DOHH2 (cell line): ENCODE data around the gene TBC1D10B.

Experiments used
- H3F3A ChIP-seq: fragments of 200-600 bp; sonication (generic), shearing (Covaris generic); 2 replicates; pipeline ENCODE4 v1.6.0; 2016; ENCODE audit warnings: antibody characterized with exemption, mild to moderate bottlenecking; ENCODE audit not compliant: control insufficient read depth, insufficient read depth
- H3K27ac ChIP-seq: fragments of 200-600 bp; sonication (generic); 2 replicates; pipeline ENCODE4 v1.5.1; 2014; ENCODE audit warnings: low read depth, mild to moderate bottlenecking, low read length, moderate library complexity
- H3K27me3 ChIP-seq: fragments of 200-600 bp; sonication (generic); 2 replicates; pipeline ENCODE4 v1.6.1; 2014; ENCODE audit warnings: mild to moderate bottlenecking, low read length, mixed read lengths; ENCODE audit not compliant: control insufficient read depth
- H3K36me3 ChIP-seq: fragments of 200-600 bp; sonication (generic); 2 replicates; pipeline ENCODE4 v1.6.1; 2014; ENCODE audit warnings: mild to moderate bottlenecking, low read length, moderate library complexity, mixed read lengths; ENCODE audit not compliant: control insufficient read depth
- H3K4me1 ChIP-seq: fragments of 200-600 bp; sonication (generic); 2 replicates; pipeline ENCODE4 v1.6.1; 2014; ENCODE audit warnings: mild to moderate bottlenecking, low read length, mixed read lengths; ENCODE audit not compliant: control insufficient read depth
- H3K4me2 ChIP-seq: fragments of 200-600 bp; sonication (generic); 2 replicates; pipeline ENCODE4 v1.6.0; 2014; ENCODE audit warnings: mild to moderate bottlenecking, low read length, moderate library complexity
- H3K4me3 ChIP-seq: fragments of 200-600 bp; sonication (generic); 2 replicates; pipeline ENCODE4 v1.5.1; 2014; ENCODE audit warnings: mild to moderate bottlenecking, low read length, mixed read lengths
- H3K79me2 ChIP-seq: fragments of 200-600 bp; sonication (generic); 2 replicates; pipeline ENCODE4 v1.6.1; 2014; ENCODE audit warnings: mild to moderate bottlenecking, low read length, mixed read lengths; ENCODE audit not compliant: control insufficient read depth
- H3K9me2 ChIP-seq: fragments of 200-600 bp; sonication (generic); replicated peaks from 2 replicates; pipeline ENCODE4 v1.6.1; 2014; ENCODE audit warnings: mild to moderate bottlenecking, low read length, mixed read lengths; ENCODE audit not compliant: control insufficient read depth
- H3K9me3 ChIP-seq: fragments of 200-600 bp; sonication (generic); 2 replicates; pipeline ENCODE4 v1.6.1; 2014; ENCODE audit warnings: antibody characterized with exemption, low read length, mixed read lengths; ENCODE audit not compliant: control insufficient read depth, insufficient read depth
- H4K20me1 ChIP-seq: fragments of 200-600 bp; sonication (generic); 2 replicates; pipeline ENCODE4 v1.6.0; 2014; ENCODE audit warnings: low read depth, mild to moderate bottlenecking, antibody characterized with exemption, low read length, moderate library complexity; ENCODE audit not compliant: control insufficient read depth, insufficient read depth
- EZH2phosphoT487 ChIP-seq: fragments of 200-600 bp; sonication (generic); IDR thresholded peaks from 2 replicates; pipeline ENCODE4 v1.6.1; 2017; ENCODE audit warnings: borderline replicate concordance, mild to moderate bottlenecking, antibody characterized with exemption, low read length, moderate library complexity, mixed read lengths
- TF ChIP-seq, protein P1 (sequence below): fragments of 200-600 bp; sonication (generic); IDR thresholded peaks from one replicate; pipeline ENCODE4 v1.5.1; 2014; ENCODE audit warnings: antibody characterized with exemption, mild to moderate bottlenecking, low read depth, low read length; ENCODE audit not compliant: poor library complexity, severe bottlenecking

The TBC1D10B gene

GRCh38 chr16:30370456-30371247, at the start of gene TBC1D10B:
TBC1D10B (minus strand) TSS chr16:30370494; CDS start chr16:30370183, 311 bp downstream.
- peaks cover 43% of the 10 kb centered on the region for H3K79me2 ChIP-seq
- H4K20me1 ChIP-seq: peaks cover 8% of the 10 kb centered on the region
- TF ChIP-seq, protein P1, sequence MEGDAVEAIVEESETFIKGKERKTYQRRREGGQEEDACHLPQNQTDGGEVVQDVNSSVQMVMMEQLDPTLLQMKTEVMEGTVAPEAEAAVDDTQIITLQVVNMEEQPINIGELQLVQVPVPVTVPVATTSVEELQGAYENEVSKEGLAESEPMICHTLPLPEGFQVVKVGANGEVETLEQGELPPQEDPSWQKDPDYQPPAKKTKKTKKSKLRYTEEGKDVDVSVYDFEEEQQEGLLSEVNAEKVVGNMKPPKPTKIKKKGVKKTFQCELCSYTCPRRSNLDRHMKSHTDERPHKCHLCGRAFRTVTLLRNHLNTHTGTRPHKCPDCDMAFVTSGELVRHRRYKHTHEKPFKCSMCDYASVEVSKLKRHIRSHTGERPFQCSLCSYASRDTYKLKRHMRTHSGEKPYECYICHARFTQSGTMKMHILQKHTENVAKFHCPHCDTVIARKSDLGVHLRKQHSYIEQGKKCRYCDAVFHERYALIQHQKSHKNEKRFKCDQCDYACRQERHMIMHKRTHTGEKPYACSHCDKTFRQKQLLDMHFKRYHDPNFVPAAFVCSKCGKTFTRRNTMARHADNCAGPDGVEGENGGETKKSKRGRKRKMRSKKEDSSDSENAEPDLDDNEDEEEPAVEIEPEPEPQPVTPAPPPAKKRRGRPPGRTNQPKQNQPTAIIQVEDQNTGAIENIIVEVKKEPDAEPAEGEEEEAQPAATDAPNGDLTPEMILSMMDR: peak; percentile 45
- TF ChIP-seq EZH2phosphoT487: no peak
- peaks cover 37% of the 10 kb centered on the region for H3K36me3 ChIP-seq
- peak within 1 kb of the TSS; percentile 68 for H3K27ac ChIP-seq
- peaks cover 39% of the 10 kb centered on the region for H3K4me1 ChIP-seq
- H3K4me3 ChIP-seq: peak within 1 kb of the TSS; percentile 90
- no peaks in the 10 kb centered on the region for H3K9me2 ChIP-seq
- no peaks in the 10 kb centered on the region for H3K27me3 ChIP-seq
- H3K9me3 ChIP-seq: no peaks in the 10 kb centered on the region
- peak within 1 kb of the TSS; percentile 95 for H3K4me2 ChIP-seq
- H3F3A ChIP-seq: no peaks in the 10 kb centered on the region

DNA sequence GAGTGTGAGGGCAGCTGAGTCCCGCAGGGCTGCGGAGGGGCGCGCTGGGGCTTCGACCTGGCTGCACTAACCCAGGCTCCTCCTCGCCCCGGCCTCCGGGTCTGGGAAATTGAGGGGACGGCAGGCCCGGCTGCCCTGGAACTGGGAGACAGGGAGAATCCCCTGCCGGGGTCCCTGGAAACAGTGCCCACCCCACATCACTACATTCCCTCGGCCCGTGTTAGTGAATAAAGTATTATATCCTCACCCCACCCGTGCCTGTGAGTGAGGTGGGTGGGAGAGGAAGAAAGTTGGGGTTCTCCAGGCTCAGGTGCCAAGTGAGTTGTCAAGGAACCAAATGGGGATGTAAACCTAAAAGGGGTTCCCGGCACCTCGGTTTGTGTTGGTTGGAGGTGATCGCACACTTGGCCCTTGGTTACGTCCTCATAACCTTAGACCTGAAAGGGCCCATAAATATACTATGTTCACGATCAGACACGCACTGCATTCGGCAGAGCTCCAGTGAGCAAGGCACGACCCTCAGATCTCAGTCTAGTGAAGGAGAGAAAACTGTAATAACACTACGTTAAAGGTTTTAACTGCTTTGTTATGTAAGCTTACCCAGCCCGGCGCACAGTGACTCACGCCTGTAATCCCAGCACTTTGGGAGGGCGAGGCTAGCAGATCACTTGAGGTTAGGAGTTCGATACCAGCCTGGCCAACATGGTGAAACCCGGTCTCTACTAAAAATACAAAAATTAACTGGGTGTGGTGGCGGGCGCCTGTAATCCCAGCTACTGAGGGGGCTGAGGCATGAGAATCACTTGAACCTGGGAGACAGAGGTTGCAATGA, 48.3 kb upstream of the TBC1D10B start:
- TF ChIP-seq, protein P1: no peak
- no peak for TF ChIP-seq EZH2phosphoT487
- Histone ChIP-seq H3K9me3 (no peaks in the 10 kb centered on the region), H3K27ac (peak overlapping the region; percentile 29), H3K79me2 (peaks cover 28% of the 10 kb centered on the region), H3K4me1 (peaks cover 17% of the 10 kb centered on the region), H3K9me2 (no peaks in the 10 kb centered on the region), H4K20me1 (no peaks in the 10 kb centered on the region), H3F3A (peaks cover 31% of the 10 kb centered on the region), H3K4me2 (peak overlapping the region; percentile 66), H3K4me3 (peak overlapping the region; percentile 73), H3K27me3 (no peaks in the 10 kb centered on the region), H3K36me3 (peaks cover 51% of the 10 kb centered on the region)

DNA sequence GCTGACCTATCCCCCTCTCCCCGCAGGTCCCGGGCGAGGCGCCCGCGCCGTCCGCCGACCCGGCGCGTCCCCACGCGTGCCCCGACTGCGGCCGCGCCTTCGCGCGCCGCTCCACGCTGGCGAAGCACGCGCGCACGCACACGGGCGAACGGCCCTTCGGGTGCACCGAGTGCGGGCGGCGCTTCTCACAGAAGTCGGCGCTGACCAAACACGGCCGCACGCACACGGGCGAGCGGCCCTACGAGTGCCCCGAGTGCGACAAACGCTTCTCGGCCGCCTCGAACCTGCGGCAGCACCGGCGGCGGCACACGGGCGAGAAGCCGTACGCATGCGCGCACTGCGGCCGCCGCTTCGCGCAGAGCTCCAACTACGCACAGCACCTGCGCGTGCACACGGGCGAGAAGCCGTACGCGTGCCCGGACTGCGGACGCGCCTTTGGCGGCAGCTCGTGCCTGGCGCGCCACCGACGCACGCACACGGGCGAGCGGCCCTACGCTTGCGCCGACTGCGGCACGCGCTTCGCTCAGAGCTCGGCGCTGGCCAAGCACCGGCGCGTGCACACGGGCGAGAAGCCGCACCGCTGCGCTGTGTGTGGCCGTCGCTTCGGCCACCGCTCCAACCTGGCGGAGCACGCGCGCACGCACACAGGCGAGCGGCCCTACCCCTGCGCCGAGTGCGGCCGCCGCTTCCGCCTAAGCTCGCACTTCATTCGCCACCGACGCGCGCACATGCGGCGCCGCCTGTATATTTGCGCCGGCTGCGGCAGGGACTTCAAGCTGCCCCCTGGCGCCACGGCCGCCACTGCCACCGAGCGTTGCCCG, 47.4 kb upstream of the TBC1D10B start:
- no peak for TF ChIP-seq EZH2phosphoT487
- TF ChIP-seq, protein P1: no peak
- Histone ChIP-seq H4K20me1 (no peaks in the 10 kb centered on the region), H3K27ac (peak overlapping the region; percentile 29), H3K27me3 (no peaks in the 10 kb centered on the region), H3F3A (peaks cover 36% of the 10 kb centered on the region), H3K79me2 (peaks cover 24% of the 10 kb centered on the region), H3K4me1 (peaks cover 17% of the 10 kb centered on the region), H3K4me2 (peak overlapping the region; percentile 66), H3K9me3 (no peaks in the 10 kb centered on the region), H3K9me2 (no peaks in the 10 kb centered on the region), H3K4me3 (peak overlapping the region; percentile 73), H3K36me3 (peaks cover 54% of the 10 kb centered on the region)
